Muscle of leg (tissue), 11 donors: Measurements from ENCODE around the gene ABHD8. TPM values are rescaled to one million over a fixed set of nuclear protein-coding genes. Genes with fewer than 3 reads are reported as not detected.
"Not testable (repeated sequence)": the region's sequence is repeated elsewhere in the genome, so short reads cannot be mapped to it uniquely, and the experiment has no call there.

Experiments
- DNase-seq: peaks from one replicate; pipeline ENCODE4 v3.0.0; 2013
- H3K27ac ChIP-seq: one replicate; pipeline ENCODE4 v1.5.1; 2013; ENCODE audit warnings: mild to moderate bottlenecking, low read length, control low read depth
- H3K27me3 ChIP-seq: one replicate; pipeline ENCODE4 v1.6.1; 2013; ENCODE audit warnings: low read length; ENCODE audit not compliant: control insufficient read depth, insufficient read depth
- H3K36me3 ChIP-seq: one replicate; pipeline ENCODE4 v1.6.1; 2013; ENCODE audit warnings: low read length; ENCODE audit not compliant: control insufficient read depth, insufficient read depth
- H3K4me1 ChIP-seq: one replicate; pipeline ENCODE4 v1.6.1; 2013; ENCODE audit warnings: low read length; ENCODE audit not compliant: control insufficient read depth, insufficient read depth
- H3K4me3 ChIP-seq: one replicate; pipeline ENCODE4 v1.5.1; 2013; ENCODE audit warnings: low read length, control low read depth
- H3K9me3 ChIP-seq: replicated peaks from 2 replicates; pipeline ENCODE4 v1.6.1; 2013; ENCODE audit warnings: low read depth, low read length; ENCODE audit not compliant: control insufficient read depth
- WGBS: methylation state at CpG from one replicate; pipeline ENCODE4 v1.1.5; 2013; ENCODE audit warnings: missing lambda C conversion rate; ENCODE audit not compliant: insufficient coverage; 5-methylcytosine and 5-hydroxymethylcytosine counted together
- polyA plus RNA-seq, 8 donors: library from polyadenylated mRNA; unstranded; fragments of 120-200 nt; gene quantifications; one replicate each; pipeline versions ENCODE4 v1.2.1 to v1.2.3, GENCODE V29; 2013; ENCODE audit warnings: inconsistent platforms in 1 of 8, low replicate concordance in 1 of 8; ENCODE audit not compliant: insufficient read length in 8 of 8, insufficient read depth in 1 of 8
- total RNA-seq: library from RNA; stranded (reverse); fragments of 120-200 nt; gene quantifications from one replicate; pipeline ENCODE4 v1.2.4, GENCODE V29; 2013

ABHD8 gene
- total and polyA plus RNA-seq, 9 donors: 6.1 to 10.1 (median 8.4) TPM

DNA sequence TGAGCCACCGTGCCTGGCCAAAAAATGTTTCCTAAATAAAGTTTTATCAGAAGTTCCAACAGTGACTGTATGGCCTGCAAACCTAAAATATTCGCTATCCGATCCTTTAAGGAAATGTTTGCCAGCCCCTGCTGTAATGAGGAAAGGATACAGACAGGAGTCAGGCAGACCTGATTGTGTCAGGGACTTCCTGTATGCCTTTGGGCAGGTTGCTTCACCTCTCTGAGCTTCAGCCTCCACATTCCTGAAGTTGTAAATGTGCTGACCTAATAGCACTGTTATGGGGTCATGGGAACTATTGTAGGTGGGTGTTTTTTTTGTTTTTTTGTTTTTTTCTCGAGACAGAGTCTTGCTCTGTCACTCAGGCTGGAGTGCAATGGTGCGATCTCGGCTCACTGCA lies 6.2 kb downstream of the ABHD8 start:
- H3K9me3 ChIP-seq: peaks cover 2% of the 10 kb centered on the region
- H3K4me3 ChIP-seq: no peak overlapping the region
- H3K4me1 ChIP-seq: peaks cover 6% of the 10 kb centered on the region
- 83% methylated on average over 3 of the region's 6 CpGs for WGBS
- DNase-seq: no peak
- no peak overlapping the region for H3K27ac ChIP-seq
- H3K27me3 ChIP-seq: no peaks in the 10 kb centered on the region
- H3K36me3 ChIP-seq: peaks cover 12% of the 10 kb centered on the region

DNA sequence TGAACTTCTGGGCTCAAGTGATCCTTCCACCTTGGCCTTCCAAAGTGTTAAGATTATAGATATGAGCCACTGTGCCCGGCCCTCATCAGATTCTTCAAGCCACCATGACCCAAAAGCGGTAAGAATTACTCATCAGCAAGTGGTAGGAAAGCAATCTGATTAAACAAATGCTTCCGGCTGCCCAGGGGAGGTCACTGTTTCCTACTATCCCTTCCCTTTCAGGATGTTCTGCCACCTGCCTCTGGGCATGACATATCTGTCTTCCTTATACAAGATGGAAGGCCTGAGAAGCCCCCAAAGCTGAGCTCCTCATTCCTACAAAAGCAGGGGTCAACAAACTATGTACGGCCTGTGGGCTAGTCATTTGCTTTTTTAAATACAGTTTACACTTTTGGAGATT lies 7.0 kb downstream of the ABHD8 start:
- Histone ChIP-seq H3K4me1 (peaks cover 9% of the 10 kb centered on the region), H3K36me3 (peaks cover 15% of the 10 kb centered on the region), H3K27me3 (no peaks in the 10 kb centered on the region), H3K4me3 (no peak overlapping the region), H3K27ac (no peak overlapping the region), H3K9me3 (peaks cover 2% of the 10 kb centered on the region)
- no peak for DNase-seq
- 60% methylated on average over 1 of the region's 4 CpGs for WGBS

DNA sequence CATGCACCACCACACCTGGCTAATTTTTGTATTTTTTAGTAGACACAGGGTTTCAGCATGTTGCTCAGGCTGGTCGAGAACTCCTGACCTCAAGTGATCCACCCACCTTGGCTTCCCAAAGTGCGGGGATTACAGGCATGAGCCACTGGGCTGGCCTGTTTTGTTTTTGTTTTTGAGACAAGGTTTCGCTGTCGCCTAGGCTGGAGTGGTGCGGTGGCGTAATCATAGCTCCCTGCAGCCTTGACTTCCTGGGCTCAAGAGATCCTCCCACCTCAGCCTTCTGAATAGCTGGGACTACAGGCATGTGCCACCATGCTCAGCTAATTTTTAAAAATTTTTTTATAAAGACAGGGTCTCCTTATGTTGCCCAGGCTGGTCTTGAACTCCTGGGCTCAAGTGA lies 7.7 kb downstream of the ABHD8 start:
- DNase-seq, H3K27ac ChIP-seq, H3K27me3 ChIP-seq, H3K4me1 ChIP-seq, H3K4me3 ChIP-seq, H3K9me3 ChIP-seq: not testable (repeated sequence)
- peaks cover 15% of the 10 kb centered on the region for H3K36me3 ChIP-seq
- WGBS: 100% methylated on average over 2 of the region's 6 CpGs

DNA sequence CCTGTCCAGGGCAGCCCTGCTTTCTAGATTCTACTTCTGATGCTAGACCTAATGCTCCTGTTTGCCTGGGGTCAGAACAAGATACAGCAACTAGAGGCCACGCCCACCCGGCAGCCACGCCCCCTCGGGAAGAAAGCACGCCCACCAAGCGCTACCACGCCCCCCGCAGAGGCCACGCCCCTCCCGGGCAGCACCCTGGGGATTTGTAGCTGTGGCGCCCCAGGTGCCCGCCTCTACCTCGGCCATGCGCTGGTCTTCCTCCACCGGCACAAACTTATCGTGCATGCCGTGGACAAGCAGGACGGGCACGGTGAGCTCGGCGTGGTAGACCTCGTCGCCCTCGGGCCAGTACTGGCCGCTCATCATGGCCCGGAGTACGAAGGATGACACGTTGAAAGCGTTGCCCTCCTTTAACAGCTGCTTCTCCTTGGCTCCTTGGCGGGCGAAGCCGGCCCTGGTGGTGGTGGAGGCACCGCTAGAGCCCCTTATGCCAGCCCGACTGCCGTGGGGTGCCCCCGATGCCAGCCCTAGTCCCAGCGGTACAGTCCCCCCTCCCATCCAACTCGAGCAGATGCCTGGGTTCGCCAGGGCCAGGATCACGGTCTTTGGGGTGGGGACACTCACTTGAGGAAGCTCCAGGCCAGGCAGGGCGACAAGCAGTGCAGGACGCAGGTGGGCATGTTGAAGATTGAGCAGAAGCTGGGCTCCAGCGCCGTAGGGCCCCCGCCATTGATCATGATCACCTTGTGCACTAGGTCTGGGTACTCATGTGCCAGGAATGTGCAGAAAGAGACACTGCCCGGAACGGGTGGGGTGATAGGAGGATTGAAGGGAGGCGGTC lies 9.0 kb downstream of the ABHD8 start:
- DNase-seq: no peak
- no peak overlapping the region for H3K27ac ChIP-seq
- peaks cover 15% of the 10 kb centered on the region for H3K36me3 ChIP-seq
- no peaks in the 10 kb centered on the region for H3K27me3 ChIP-seq
- WGBS: 78% methylated on average over 48 of the region's 48 CpGs
- no peak overlapping the region for H3K4me3 ChIP-seq
- H3K9me3 ChIP-seq: peaks cover 2% of the 10 kb centered on the region
- peaks cover 14% of the 10 kb centered on the region for H3K4me1 ChIP-seq

DNA sequence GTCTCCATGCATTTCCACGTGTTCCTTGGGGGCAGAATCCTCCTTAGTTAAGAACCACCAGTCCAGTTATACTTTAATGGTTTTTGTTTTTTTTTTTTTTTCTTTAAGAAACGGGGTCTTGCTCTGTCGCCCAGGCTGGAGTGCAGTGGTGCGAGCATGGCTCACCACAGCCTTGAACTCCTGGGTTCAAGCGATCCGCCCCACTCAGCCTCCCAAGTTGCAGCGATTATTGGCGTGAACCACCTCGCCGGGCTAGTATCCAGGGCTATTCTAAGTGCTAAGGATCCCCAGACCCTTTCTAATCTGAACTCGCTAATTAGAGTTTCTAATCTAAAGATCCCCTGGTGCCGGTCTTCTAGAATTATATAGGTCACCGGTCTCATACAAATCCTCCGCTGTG lies 9.6 kb downstream of the ABHD8 start:
- Histone ChIP-seq H3K36me3 (peaks cover 15% of the 10 kb centered on the region), H3K27me3 (no peaks in the 10 kb centered on the region), H3K4me3 (no peak overlapping the region), H3K9me3 (peaks cover 2% of the 10 kb centered on the region), H3K4me1 (peaks cover 14% of the 10 kb centered on the region), H3K27ac (no peak overlapping the region)
- DNase-seq: no peak
- 85% methylated on average over 13 of the region's 14 CpGs for WGBS

DNA sequence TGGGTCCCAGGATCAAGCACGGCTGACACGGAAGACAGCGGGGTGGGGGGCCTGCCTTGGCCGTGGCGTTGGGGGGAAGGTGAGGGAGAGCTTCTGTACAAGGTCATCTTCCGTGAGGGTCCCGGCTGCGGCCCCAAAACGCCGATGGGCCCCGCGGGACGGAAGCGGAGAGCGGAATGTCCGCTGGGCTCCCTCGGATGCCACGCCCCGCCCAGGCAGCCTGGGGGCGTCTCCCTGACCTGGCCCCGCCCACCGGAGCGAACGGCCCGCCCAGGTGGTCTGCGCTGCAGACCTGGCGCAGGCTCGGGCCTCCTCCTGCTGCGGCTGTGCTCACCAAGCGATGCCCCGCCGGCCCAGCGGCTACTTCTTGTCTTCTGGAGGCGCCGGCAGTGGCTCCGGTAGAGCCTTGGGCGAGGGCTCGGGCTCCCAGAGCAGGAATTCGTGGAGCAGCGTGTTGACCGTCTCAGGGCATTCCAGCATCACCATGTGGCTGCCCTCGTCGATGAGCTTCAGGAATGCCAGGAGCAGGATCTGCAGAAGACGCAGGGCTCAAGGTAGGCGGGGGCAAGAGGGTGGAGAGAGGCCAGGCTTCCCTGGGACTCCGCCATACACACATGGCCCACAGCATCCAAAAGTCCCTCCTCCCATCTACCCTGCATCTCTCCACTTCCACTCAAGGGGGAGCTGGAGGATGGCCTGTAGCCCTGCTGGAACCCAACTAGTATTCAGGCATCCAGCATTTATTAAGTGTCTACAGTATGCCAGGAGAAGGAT lies 10.7 kb downstream of the ABHD8 start:
- Histone ChIP-seq H3K27ac (peak overlapping the region; percentile 55), H3K36me3 (peaks cover 11% of the 10 kb centered on the region), H3K9me3 (no peaks in the 10 kb centered on the region), H3K27me3 (no peaks in the 10 kb centered on the region), H3K4me1 (peaks cover 14% of the 10 kb centered on the region), H3K4me3 (peak overlapping the region; percentile 49)
- DNase-seq: peak; percentile 92
- WGBS: 6% methylated on average over 31 of the region's 46 CpGs

DNA sequence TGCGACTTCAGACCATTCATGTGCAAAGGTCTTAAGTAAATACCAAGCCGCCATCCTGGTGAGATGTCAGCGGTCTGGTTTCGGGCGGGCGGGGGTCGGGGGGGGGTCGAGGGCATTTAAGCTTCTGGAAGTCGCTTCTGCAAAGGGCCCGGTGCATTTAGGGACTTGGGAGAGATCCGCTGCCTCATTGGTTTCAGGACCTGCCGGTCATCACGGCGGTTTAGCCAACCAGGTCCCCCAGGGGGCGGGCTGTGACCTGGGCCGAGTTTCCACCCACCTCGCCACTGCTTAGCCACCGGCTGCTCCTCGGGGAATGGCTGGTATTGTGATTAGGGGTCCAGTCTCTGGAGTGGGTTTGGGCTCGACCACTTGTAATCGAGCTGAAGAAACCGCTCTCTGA lies 13.7 kb downstream of the ABHD8 start:
- H3K9me3 ChIP-seq: no peaks in the 10 kb centered on the region
- H3K27ac ChIP-seq: no peak overlapping the region
- peaks cover 7% of the 10 kb centered on the region for H3K36me3 ChIP-seq
- peak; percentile 77 for DNase-seq
- H3K4me3 ChIP-seq: no peak overlapping the region
- 6% methylated on average over 5 of the region's 22 CpGs for WGBS
- H3K27me3 ChIP-seq: no peaks in the 10 kb centered on the region
- peaks cover 14% of the 10 kb centered on the region for H3K4me1 ChIP-seq

DNA sequence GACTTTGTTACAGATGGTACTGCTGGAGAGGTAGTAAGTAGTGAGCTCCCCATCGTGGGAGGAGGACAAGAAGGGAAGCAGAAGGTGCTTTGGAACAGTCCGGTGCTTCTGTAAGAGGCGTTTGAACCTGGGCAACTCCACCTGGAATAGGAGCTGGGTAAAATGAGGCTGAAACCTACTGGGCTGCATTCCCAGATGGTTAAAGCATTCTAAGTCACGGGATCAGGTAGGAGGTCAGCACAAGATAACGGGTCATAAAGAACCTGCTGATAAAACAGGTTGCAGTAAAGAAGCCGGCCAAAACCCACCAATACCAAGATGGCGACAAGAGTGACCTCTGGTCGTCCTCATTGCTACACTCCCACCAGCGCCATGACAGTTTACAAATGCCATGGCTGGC lies 16.5 kb downstream of the ABHD8 start:
- WGBS: 83% methylated on average over 9 of the region's 9 CpGs
- no peaks in the 10 kb centered on the region for H3K9me3 ChIP-seq

DNA sequence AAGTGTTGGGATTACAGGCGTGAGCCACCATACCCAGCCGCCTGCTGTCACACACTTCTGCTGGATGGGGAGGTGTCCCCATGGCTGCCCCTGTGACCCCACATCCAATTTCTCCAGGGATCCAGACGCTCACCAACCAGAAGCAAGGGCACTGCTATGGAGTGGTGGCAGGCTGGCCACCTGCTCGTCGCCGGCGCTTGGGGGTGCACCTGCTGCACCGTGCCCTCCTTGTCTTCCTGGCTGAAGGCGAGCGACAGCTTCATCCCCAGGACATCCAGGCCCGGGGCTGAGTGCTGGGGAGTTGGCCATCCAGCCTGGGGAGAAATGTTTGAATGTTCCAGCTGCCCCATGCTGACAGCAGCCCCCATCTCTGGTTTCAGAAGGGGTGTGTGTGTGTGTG lies 17.0 kb downstream of the ABHD8 start:
- no peaks in the 10 kb centered on the region for H3K9me3 ChIP-seq
- H3K4me1 ChIP-seq: peaks cover 17% of the 10 kb centered on the region
- H3K36me3 ChIP-seq: no peaks in the 10 kb centered on the region
- WGBS: 91% methylated on average over 10 of the region's 11 CpGs
- no peak for DNase-seq
- no peak overlapping the region for H3K4me3 ChIP-seq
- no peak overlapping the region for H3K27ac ChIP-seq
- peaks cover 13% of the 10 kb centered on the region for H3K27me3 ChIP-seq

More for the DNA sequence above, 16.5 kb downstream of the ABHD8 start:
- DNase-seq: no peak
- peaks cover 2% of the 10 kb centered on the region for H3K36me3 ChIP-seq
- H3K4me3 ChIP-seq: no peak overlapping the region
- peaks cover 14% of the 10 kb centered on the region for H3K4me1 ChIP-seq
- peaks cover 9% of the 10 kb centered on the region for H3K27me3 ChIP-seq
- H3K27ac ChIP-seq: no peak overlapping the region

DNA sequence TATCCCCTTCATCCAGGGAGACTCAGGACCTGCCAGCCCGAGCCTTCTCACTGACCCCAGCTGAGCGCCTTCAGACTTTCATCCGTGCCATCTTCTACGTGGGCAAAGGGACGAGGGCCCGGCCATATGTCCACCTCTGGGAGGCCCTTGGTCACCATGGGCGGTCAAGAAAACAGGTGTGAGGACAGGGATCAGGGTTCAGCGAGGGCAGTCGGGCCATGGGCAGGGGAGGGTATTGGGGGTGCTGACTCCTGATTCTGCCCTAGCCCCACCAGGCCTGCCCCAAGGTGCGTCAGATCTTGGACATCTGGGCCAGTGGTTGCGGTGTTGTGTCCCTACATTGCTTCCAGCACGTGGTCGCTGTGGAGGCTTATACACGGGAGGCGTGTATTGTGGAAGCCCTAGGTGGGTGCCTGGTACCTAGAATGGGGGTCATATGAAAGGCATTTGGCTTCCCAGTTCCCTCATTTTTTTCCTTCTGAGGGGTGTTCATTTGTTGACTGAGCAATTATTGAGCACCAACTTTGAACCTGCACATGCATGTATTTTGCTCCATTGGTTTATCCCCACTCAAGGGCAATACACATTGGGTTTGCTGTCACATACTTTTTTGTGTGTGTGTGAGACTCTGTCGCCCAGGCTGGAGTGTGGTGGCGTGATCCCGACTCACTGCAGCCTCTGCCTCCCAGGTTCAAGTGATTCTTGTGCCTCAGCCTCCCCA lies 17.6 kb downstream of the ABHD8 start:
- no peaks in the 10 kb centered on the region for H3K9me3 ChIP-seq
- H3K4me1 ChIP-seq: peaks cover 17% of the 10 kb centered on the region
- WGBS: 96% methylated on average over 12 of the region's 18 CpGs

More for the DNA sequence above, 17.6 kb downstream of the ABHD8 start:
- no peak overlapping the region for H3K4me3 ChIP-seq
- no peaks in the 10 kb centered on the region for H3K36me3 ChIP-seq
- H3K27ac ChIP-seq: no peak overlapping the region
- peaks cover 15% of the 10 kb centered on the region for H3K27me3 ChIP-seq
- DNase-seq: no peak
